HepG2 (cell line): ENCODE data around the gene ARHGDIA. TPM values are rescaled to one million over a fixed set of nuclear protein-coding genes. Genes with fewer than 3 reads are reported as not detected.

Experiments
- ATAC-seq: fragments of 200-7000 bp; cut with Tn5 transposase; 3 replicates; pipeline ENCODE4 v1.9.1; 2020; ENCODE audit warnings: mild to moderate bottlenecking, moderate library complexity
- BruUV-seq: library from RNA; stranded (reverse); fragments of 400-500 nt; replicated peaks from 2 replicates; lab custom pipeline; 2021; lab: Mats Ljungman, UMichigan
- CTCF ChIA-PET: fragments of 300-600 bp; formaldehyde crosslinking; extraction: SDS; loops from one replicate; lab custom pipeline; 2021; ENCODE audit warnings: low total read pairs, inconsistent platforms, low intra/inter-chr PET ratio; lab: Yijun Ruan, JAX
- POLR2A ChIA-PET: fragments of 350-600 bp; sonication (Branson Sonifier 250); formaldehyde crosslinking; loops from one replicate; lab custom pipeline; 2020; ENCODE audit warnings: antibody characterized with exemption, inconsistent platforms; lab: Yijun Ruan, JAX
- DNase-seq: peaks from one replicate; pipeline ENCODE4 v3.0.0-alpha.2; 2015; ENCODE audit warnings: low spot score
- FAIRE-seq: peaks from 3 replicates; lab custom pipeline; 2011; peaks lifted over from hg19 to GRCh38; lab: Jason Lieb, UNC
- H2AFZ ChIP-seq: one replicate; pipeline ENCODE4 v1.6.1; 2011; ENCODE audit warnings: low read length, inconsistent platforms
- H3K27ac ChIP-seq: fragments of 300-600 bp; 3 replicates; pipeline ENCODE4 v1.8.0; 2011; ENCODE audit warnings: mixed run types, mild to moderate bottlenecking, mixed read lengths, low read length, inconsistent platforms; ENCODE audit not compliant: insufficient read depth; ENCODE audit errors: extremely low read length
- H3K27me3 ChIP-seq, 2 experiments: fragments of 200-600 bp in 1 of 2; 2 replicates in 1 of 2; 3 replicates in 1 of 2; pipeline versions ENCODE4 v1.6.0 to v1.8.0; 2011; ENCODE audit warnings: low read length in 2 of 2, mild to moderate bottlenecking in 2 of 2, moderate library complexity in 2 of 2, inconsistent platforms in 1 of 2; ENCODE audit not compliant: insufficient read depth in 2 of 2, control insufficient read depth in 1 of 2
- H3K36me3 ChIP-seq, 2 experiments: fragments of 200-600 bp in 1 of 2; replicated peaks in 1 of 2; 2 replicates in 1 of 2; 3 replicates in 1 of 2; pipeline versions ENCODE4 v1.5.1 to v1.8.0; 2011; ENCODE audit warnings: low read length in 2 of 2, inconsistent platforms in 1 of 2; ENCODE audit not compliant: insufficient read depth in 2 of 2, control insufficient read depth in 1 of 2
- H3K4me1 ChIP-seq: 2 replicates; pipeline ENCODE4 v1.5.1; 2012; ENCODE audit warnings: low read length, inconsistent platforms; ENCODE audit not compliant: insufficient read depth
- H3K4me2 ChIP-seq: 2 replicates; pipeline ENCODE4 v1.6.0; 2011; ENCODE audit warnings: low read depth, low read length, inconsistent platforms
- H3K4me3 ChIP-seq, 3 experiments: fragments of 200-600 bp in 1 of 3; sonication (generic), shearing (Covaris generic) in 1 of 3; replicated peaks in 1 of 3; 2 replicates each; pipeline ENCODE4 v1.5.1; 2011 to 2016; ENCODE audit warnings: low read length in 3 of 3, inconsistent platforms in 2 of 3, low read depth in 2 of 3, mild to moderate bottlenecking in 2 of 3, control low read depth in 1 of 3, mixed read lengths in 1 of 3; ENCODE audit not compliant: insufficient read depth in 1 of 3
- H3K79me2 ChIP-seq: one replicate; pipeline ENCODE4 v1.6.1; 2011; ENCODE audit warnings: low read length, inconsistent platforms; ENCODE audit not compliant: insufficient read depth
- H3K9ac ChIP-seq: 2 replicates; pipeline ENCODE4 v1.6.0; 2011; ENCODE audit warnings: mild to moderate bottlenecking, low read depth, low read length, inconsistent platforms; ENCODE audit not compliant: insufficient read depth
- H3K9me3 ChIP-seq: 2 replicates; pipeline ENCODE4 v1.5.1; 2012; ENCODE audit warnings: mild to moderate bottlenecking, low read length
- H4K20me1 ChIP-seq: 2 replicates; pipeline ENCODE4 v1.6.0; 2011; ENCODE audit warnings: inconsistent platforms, mild to moderate bottlenecking, low read length, moderate library complexity; ENCODE audit not compliant: insufficient read depth
- ELF3 ChIP-seq: IDR thresholded peaks from 2 replicates; pipeline ENCODE4 v1.6.1; 2016; ENCODE audit warnings: missing genetic modification reagents, missing compliant biosample characterization
- FIP1L1 ChIP-seq: fragments of 200-400 bp; formaldehyde crosslinking; IDR thresholded peaks from 2 replicates; pipeline ENCODE4 v1.6.1; 2018; ENCODE audit warnings: low read depth, mild to moderate bottlenecking, low read length, moderate library complexity, borderline replicate concordance; ENCODE audit not compliant: insufficient read depth
- FLYWCH1 ChIP-seq: sonication (generic); formaldehyde crosslinking; IDR thresholded peaks from 2 replicates; pipeline ENCODE4 v1.8.1; 2023; ENCODE audit warnings: mild to moderate bottlenecking, missing genetic modification reagents
- FOXK1 ChIP-seq: sonication (generic); formaldehyde crosslinking; IDR thresholded peaks from 2 replicates; pipeline ENCODE4 v1.4.0; 2020; ENCODE audit warnings: low read depth, missing genetic modification reagents, borderline replicate concordance
- HMGA1 ChIP-seq: sonication (generic); formaldehyde crosslinking; conservative IDR thresholded peaks from 2 replicates; pipeline ENCODE4 v1.4.0; 2020; ENCODE audit warnings: missing genetic modification reagents
- HNF1B ChIP-seq: sonication (generic); formaldehyde crosslinking; IDR thresholded peaks from 2 replicates; pipeline ENCODE4 v1.5.1; 2020; ENCODE audit warnings: mild to moderate bottlenecking, moderate library complexity, missing genetic modification reagents
- KDM1A ChIP-seq: IDR thresholded peaks from 2 replicates; pipeline ENCODE4 v1.6.1; 2016; ENCODE audit warnings: missing compliant biosample characterization
- MAFF ChIP-seq: IDR thresholded peaks from 2 replicates; pipeline ENCODE4 v1.6.1; 2011; ENCODE audit warnings: low read depth, low read length, improper control_type of control experiment
- NPAS2 ChIP-seq: sonication (generic); formaldehyde crosslinking; IDR thresholded peaks from 2 replicates; pipeline ENCODE4 v1.8.0; 2022; ENCODE audit warnings: mild to moderate bottlenecking, missing genetic modification reagents, borderline replicate concordance
- SP4 ChIP-seq: sonication (generic); formaldehyde crosslinking; IDR thresholded peaks from 2 replicates; pipeline ENCODE4 v1.8.1; 2023; ENCODE audit warnings: mild to moderate bottlenecking, missing genetic modification reagents
- SPEN ChIP-seq: sonication (generic); formaldehyde crosslinking; IDR thresholded peaks from 2 replicates; pipeline ENCODE4 v1.5.1; 2020; ENCODE audit warnings: low read depth, mild to moderate bottlenecking, missing genetic modification reagents
- ZFP82 ChIP-seq: sonication (generic); formaldehyde crosslinking; IDR thresholded peaks from 2 replicates; pipeline ENCODE4 v1.5.1; 2020; ENCODE audit warnings: mild to moderate bottlenecking, missing genetic modification reagents, borderline replicate concordance
- ZFYVE20 ChIP-seq: sonication (generic); formaldehyde crosslinking; IDR thresholded peaks from 2 replicates; pipeline ENCODE4 v1.8.0; 2023; ENCODE audit warnings: low read depth, mild to moderate bottlenecking, moderate library complexity, missing genetic modification reagents, borderline replicate concordance
- ZNF124 ChIP-seq: sonication (generic); formaldehyde crosslinking; IDR thresholded peaks from 2 replicates; pipeline ENCODE4 v1.4.0; 2020; ENCODE audit warnings: missing genetic modification reagents
- WGBS: methylation state at CpG from one replicate; pipeline ENCODE4 v1.1.6; 2017; ENCODE audit warnings: low lambda C conversion rate; 5-methylcytosine and 5-hydroxymethylcytosine counted together
- in situ Hi-C: cut with HindIII; loops from 2 replicates; pipeline ENCODE4 v1.10.0; 2017; ENCODE audit warnings: low pct_unique_long_range_greater_than_20kb; ENCODE audit not compliant: extremely low pct_ligation_motif_present
- intact Hi-C: fragments of 100-400 bp; cut with micrococcal nuclease; formaldehyde crosslinking; loops from one replicate; pipeline ENCODE4 v1.10.0; 2022; ENCODE audit not compliant: unreplicated experiment
- polyA plus RNA-seq, 8 experiments: library from polyadenylated mRNA; depleted of rRNA in 3 of 8; stranded (reverse) in 7 of 8; unstranded in 1 of 8; fragments of >200 nt; fragmentation: Illumina TruSeq in 4 of 8; extraction: Trizol in 4 of 8; gene quantifications; 2 replicates each; pipeline versions ENCODE4 v1.2.1 to v1.2.3, GENCODE V29; 2011 to 2016; ENCODE audit warnings: low read depth in 4 of 8, missing spikeins in 1 of 8, mixed read lengths in 1 of 8; ENCODE audit not compliant: insufficient read depth in 1 of 8
- total RNA-seq, 5 experiments: library from RNA; depleted of rRNA; stranded (reverse); fragments of >200 nt; fragmentation: Illumina TruSeq; extraction: Trizol; gene quantifications; 2 replicates each; pipeline ENCODE4 v1.2.3, GENCODE V29; 2016; ENCODE audit warnings: low read depth in 1 of 5
- TF ChIP-seq, protein P1 (sequence below), 2 experiments: sonication (generic) in 1 of 2; formaldehyde crosslinking in 1 of 2; IDR thresholded peaks; 2 replicates each; pipeline versions ENCODE4 v1.6.1 to v1.9.0; 2014 to 2022; ENCODE audit warnings: antibody characterized with exemption in 1 of 2, borderline replicate concordance in 1 of 2, inconsistent platforms in 1 of 2, low read depth in 1 of 2, missing genetic modification reagents in 1 of 2

The ARHGDIA gene
- total and polyA plus RNA-seq, 2 of the 13 experiments (the other 11 are each of a cell fraction or from before 2014, with no cell fraction given) = 40.0 to 64.0 TPM

GRCh38 chr17:81909966-81910839 is 39.1 kb upstream of the ARHGDIA start:
- Histone ChIP-seq H3K36me3 (peaks cover 60 to 77% of the 10 kb centered on the region in 2 experiments), H3K4me1 (peaks cover 38% of the 10 kb centered on the region), H3K27me3 (no peaks in the 10 kb centered on the region; a peak in 1 of 5 replicates), H4K20me1 (peaks cover 9% of the 10 kb centered on the region; the same call in 1 of the 2 replicates), H3K9ac (peak overlapping the region; percentile 99), H3K4me2 (peak overlapping the region; percentile 99), H2AFZ (no peak overlapping the region), H3K27ac (peak overlapping the region; percentile 99), H3K9me3 (no peaks in the 10 kb centered on the region), H3K4me3 (peak overlapping the region; percentile 68 to 99 (median 97)), H3K79me2 (peaks cover 33% of the 10 kb centered on the region)
- intact Hi-C loops = loop anchor here (2.0 to 5.0 kb wide), 2 partner anchors 17 to 38 kb away; partner anchors contain the start of genes ARHGDIA and MAFG
- POLR2A ChIA-PET = interaction anchor here (0.8 to 3.5 kb wide), 20 partner anchors 9 to 196 kb away, joined by 3 to 52 read pairs (median 4); partner anchors contain the start of genes ALYREF, ANAPC11, ARHGDIA and CENPX
- DNase-seq (peak; percentile 97), FAIRE-seq (peak; percentile 100), ATAC-seq (peak; percentile 69)
- WGBS = 6% methylated on average over 19 of the region's 23 CpGs
- no TSS peak for BruUV-seq
- CTCF ChIA-PET = no interaction called here
- in situ Hi-C loops = no loop called here
- no peak for TF ChIP-seq MAFF
- 0 out of 2 replicates have a peak, but pooled peaks have one; percentile 14 for TF ChIP-seq ZFYVE20 (CRISPR knock-in tag)
- TF ChIP-seq NPAS2 (CRISPR knock-in tag) = no peak
- peak; percentile 93 for TF ChIP-seq ELF3 (CRISPR knock-in tag)
- TF ChIP-seq FLYWCH1 = no peak
- peak; percentile 70; the same call in 1 of the 2 replicates for TF ChIP-seq HNF1B (CRISPR knock-in tag)
- no peak for TF ChIP-seq SP4 (CRISPR knock-in tag)
- TF ChIP-seq, protein P1, sequence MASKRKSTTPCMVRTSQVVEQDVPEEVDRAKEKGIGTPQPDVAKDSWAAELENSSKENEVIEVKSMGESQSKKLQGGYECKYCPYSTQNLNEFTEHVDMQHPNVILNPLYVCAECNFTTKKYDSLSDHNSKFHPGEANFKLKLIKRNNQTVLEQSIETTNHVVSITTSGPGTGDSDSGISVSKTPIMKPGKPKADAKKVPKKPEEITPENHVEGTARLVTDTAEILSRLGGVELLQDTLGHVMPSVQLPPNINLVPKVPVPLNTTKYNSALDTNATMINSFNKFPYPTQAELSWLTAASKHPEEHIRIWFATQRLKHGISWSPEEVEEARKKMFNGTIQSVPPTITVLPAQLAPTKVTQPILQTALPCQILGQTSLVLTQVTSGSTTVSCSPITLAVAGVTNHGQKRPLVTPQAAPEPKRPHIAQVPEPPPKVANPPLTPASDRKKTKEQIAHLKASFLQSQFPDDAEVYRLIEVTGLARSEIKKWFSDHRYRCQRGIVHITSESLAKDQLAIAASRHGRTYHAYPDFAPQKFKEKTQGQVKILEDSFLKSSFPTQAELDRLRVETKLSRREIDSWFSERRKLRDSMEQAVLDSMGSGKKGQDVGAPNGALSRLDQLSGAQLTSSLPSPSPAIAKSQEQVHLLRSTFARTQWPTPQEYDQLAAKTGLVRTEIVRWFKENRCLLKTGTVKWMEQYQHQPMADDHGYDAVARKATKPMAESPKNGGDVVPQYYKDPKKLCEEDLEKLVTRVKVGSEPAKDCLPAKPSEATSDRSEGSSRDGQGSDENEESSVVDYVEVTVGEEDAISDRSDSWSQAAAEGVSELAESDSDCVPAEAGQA (IDR thresholded peaks at IDR 0.05; ENCODE audit: low read depth) = no peak; the same call in 1 of the 2 replicates
- TF ChIP-seq, protein P1 (CRISPR knock-in tag; IDR thresholded peaks at IDR 0.05; ENCODE audit: borderline replicate concordance) = no peak
- TF ChIP-seq SPEN = peak; percentile 94
- TF ChIP-seq ZFP82 (CRISPR knock-in tag) = no peak
- TF ChIP-seq ZNF124 (CRISPR knock-in tag) = no peak; the same call in 1 of the 2 replicates
- no peak for TF ChIP-seq FIP1L1
- no peak for TF ChIP-seq HMGA1 (CRISPR knock-in tag)
- TF ChIP-seq FOXK1 = peak; percentile 86; the same call in 1 of the 2 replicates
- no peak for TF ChIP-seq KDM1A
